Iris pigment epithelial cell (primary cell): ENCODE results near the gene PLIN3.
"Not testable (repeated sequence)": the region's sequence is repeated elsewhere in the genome, so short reads cannot be mapped to it uniquely, and the experiment has no call there.

Source experiments
- DNase-seq: peaks from one replicate; pipeline ENCODE4 v3.0.0-alpha.2; 2011; ENCODE audit warnings: low read depth

The PLIN3 gene

DNA sequence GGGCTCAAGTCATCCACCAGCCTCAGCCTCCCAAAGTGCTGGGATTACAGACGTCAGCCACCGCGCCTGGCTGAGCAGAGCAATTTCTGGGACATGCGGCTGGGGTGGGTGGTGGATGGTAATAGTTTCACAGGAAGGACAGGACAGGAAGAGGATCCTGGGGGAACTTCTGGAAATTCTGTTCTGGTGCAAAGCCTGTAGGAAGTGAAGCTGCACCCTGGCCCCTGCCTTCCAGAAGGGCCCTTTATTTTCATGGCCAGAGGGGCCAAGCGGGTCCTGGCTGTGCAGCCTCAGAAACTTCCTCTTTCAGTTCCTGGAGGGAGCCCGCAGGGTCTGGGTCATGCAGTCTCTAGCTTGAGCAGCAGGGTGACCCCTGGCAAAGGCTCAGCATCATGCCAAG lies 60.3 kb downstream of the PLIN3 start:
- no peak for DNase-seq

DNA sequence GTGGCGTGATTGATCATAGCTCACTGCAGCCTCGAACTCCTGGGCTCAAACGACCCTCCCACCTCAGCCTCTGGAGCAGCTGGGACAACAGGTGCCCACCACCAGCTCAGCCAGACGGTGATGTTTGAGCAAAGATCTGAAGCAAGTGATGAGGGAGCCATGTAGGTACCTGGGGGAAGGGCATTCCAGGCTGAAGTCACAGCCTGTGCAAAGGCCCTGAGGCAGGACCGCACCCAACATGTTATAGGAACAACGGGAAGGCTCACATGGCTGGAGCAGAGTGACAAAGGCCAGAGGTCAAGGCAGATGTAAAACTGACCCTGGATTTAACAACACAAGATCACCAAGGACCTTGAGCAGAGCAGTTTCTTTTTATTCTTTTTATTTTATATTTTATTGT lies 61.1 kb downstream of the PLIN3 start:
- DNase-seq, result no peak

DNA sequence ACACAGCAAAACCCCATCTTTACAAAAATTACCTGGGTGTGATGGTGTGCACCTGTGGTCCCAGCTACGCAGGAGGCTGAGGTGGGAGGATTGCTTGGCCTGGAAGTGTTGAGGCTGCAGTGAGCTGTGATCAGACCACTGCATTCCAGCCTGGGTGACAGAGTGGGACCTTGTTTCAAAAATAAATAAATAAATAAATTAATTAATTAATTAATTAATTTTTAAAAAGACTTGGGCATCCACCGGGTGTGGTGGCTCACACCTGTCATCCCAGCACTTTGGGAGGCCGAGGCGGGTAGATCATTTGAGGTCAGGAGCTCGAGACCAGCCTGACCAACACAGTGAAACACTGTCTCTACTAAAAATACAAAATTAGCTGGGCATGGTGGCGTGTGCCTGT lies 62.3 kb downstream of the PLIN3 start:
- not testable (repeated sequence) for DNase-seq

DNA sequence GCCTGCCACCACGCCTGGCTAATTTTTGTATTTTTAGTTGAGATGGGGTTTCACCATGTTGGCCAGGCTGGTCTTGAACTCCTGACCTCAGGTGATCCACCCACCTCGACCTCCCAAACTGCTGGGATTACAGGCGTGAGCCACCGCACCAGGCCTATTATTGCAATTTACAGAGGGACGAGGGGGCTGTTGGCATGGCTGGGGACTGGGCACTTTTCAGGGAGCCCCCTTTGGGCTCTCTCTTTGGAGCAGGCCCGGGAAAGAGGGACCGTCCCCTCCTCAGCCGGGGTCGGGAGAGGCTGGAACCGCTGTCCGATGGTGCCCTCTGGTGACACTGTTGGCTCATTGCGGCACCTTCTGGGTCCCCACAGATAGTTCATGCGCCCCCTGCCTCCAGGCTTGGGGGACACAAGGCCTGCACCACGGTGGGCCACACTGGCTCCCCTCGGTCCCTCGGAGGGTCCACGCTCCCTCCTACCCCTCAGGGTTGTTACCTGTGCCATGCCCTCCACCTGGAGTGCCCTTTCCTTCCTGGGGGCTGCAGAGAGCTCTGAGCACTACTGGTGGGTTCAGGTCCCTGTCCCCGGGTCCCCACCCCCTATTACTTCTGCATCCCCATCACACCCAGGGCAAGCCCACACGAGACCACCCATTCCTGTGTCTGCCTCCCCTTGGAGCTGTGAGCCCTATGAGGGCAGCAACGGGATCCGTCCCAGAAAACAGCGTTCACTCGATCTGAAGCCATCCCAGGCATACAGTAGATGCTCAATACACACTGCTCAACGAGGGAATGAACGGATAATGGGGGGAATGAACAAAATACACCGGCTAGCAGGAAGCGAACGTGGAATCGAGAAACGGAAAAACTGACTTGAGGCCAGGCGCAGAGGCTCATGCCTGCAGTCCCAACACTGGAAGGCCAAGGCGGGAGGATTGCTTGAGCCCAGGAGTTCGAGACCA lies 63.5 kb downstream of the PLIN3 start:
- peak; percentile 26 for DNase-seq

DNA sequence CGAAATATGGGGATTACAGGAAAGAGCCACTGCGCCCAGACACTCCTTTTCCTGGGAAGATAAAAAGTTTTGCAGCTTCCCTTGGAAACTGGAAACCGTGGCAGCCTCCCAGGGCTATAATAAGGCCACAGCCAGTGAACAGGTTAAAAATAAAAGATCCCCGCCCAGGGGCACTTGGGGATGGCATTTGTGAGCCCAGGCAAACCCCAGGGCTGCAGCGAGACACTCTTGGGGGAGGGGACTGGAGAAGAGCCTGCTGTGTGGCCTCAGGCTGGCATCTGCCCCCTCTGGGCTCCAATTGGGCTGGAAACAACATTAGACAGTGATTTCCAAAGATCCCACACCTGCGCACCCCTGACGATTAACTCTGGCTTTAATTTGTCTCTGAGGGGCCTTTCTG lies 64.8 kb downstream of the PLIN3 start:
- no peak for DNase-seq

DNA sequence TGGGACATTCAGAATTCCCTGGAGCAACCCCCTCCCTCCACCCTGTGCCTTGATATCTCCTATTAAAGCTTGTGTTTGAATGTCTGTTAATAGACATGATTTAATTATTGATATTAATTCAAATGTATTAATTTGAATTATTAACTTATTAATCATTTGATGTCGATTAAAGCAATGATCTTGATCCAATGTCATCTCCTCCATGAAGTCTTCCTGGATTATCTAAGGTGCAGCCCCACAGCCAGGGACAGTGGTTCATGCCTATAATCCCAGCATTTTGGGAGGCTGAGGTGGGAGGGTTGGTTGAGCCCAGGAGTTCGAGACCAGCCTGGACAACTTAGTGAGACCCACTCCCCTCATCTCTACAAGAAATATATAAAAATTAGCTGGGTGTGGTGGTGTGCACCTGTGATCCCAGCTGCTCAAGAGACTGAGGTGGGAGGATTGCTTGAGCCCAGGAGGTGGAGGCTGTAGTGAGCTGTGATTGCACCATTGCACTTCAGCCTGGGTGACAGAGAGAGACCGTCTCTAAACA lies 66.3 kb downstream of the PLIN3 start:
- DNase-seq, result no peak

DNA sequence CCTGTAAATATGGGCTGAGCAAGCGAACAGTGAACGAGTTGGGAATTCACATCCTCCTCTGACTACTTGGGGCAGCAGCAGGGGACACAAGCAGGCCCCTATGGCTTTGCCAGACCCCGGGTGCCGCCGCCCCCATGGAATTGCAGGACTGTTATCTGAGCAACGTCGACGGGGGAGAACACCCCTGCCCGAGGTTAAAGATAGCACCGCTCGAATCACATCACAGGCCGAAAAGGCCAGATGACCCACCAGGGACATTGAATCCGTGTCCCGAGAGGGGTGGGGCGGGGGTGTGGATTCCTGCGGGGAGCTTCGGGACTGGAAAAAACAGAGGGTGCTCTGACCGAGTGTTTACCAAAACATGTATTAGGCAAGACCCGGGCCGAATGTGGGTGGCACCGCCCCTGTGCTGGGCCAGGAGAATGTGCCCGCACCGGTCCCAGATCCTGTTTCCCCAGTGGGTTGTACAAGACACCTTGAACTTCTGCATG lies 66.8 kb downstream of the PLIN3 start:
- no peak for DNase-seq

DNA sequence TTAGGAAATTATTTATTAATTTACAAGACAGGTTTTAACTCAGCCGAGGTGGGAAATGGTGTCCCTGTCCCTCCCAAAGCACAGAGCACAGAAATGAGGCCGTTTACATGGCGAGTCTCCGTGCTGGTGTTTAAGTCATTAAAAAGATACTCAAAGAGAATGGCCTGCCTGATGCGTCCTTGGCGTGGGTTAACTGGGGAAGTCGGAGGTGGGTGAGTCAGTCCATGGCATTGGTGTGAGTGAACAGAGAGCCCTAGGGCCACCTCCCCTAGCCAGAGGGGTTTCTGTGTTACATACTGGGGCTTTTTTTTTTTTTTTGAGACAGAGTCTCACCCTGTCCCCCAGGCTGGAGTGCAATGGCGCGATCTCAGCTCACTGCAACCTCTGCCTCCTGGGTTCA lies 72.1 kb downstream of the PLIN3 start:
- peak; percentile 19 for DNase-seq

DNA sequence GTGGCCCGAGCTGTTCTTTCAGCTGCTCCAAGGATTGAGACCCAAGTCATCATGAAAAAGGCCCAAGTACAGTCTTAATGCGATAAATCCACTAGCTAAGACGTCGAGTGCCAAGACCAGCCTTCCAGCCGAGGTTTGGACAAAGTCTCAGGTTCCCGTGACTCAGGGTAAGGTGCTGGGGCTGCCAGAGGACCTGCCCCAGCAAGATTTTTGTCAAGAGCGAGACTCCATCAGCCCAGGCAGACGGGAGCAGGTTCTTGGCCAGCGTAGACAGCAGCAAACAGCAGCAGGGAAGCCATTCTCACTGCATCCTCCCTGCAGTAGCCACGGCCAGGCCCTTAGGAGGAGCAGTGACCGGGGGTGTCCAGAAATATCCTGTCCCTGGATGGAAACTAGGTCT lies 72.5 kb downstream of the PLIN3 start:
- no peak for DNase-seq

DNA sequence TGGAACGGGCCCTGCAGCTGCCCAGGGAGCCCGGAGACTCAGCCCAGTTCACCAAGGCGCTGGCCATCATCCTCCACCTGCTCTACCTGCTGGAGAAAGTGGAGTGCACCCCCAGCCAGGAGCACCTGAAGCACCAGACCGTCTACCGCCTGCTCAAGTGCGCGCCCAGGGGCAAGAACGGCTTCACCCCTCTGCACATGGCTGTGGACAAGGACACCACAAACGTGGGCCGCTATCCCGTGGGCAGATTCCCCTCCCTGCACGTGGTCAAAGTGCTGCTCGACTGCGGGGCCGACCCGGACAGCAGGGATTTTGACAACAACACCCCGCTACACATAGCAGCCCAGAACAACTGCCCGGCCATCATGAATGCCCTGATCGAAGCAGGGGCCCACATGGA lies 74.2 kb downstream of the PLIN3 start:
- DNase-seq, result not testable (repeated sequence)

DNA sequence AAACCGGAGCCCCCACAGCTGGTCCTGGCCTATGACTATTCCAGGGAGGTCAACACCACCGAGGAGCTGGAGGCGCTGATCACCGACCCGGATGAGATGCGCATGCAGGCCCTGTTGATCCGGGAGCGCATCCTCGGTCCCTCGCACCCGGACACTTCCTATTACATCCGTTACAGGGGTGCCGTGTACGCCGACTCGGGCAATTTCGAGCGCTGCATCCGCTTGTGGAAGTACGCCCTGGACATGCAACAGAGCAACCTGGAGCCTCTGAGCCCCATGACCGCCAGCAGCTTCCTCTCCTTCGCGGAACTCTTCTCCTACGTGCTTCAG lies 74.6 kb downstream of the PLIN3 start:
- not testable (repeated sequence) for DNase-seq

DNA sequence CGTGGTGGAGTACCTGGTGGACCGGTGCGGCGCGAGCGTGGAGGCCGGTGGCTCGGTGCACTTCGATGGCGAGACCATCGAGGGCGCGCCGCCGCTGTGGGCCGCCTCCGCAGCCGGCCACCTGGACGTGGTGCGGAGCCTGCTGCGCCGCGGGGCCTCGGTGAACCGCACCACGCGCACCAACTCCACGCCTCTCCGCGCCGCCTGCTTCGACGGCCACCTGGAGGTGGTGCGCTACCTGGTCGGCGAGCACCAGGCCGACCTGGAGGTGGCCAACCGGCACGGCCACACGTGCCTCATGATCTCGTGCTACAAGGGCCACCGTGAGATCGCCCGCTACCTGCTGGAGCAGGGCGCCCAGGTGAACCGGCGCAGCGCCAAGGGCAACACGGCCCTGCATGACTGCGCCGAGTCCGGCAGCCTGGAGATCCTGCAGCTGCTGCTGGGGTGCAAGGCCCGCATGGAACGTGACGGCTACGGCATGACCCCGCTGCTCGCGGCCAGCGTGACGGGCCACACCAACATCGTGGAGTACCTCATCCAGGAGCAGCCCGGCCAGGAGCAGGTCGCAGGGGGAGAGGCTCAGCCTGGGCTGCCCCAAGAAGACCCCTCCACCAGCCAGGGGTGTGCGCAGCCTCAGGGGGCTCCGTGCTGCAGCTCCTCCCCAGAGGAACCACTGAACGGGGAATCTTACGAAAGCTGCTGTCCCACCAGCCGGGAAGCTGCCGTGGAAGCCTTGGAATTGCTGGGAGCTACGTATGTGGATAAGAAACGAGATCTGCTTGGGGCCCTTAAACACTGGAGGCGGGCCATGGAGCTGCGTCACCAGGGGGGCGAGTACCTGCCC lies 75.2 kb downstream of the PLIN3 start:
- not testable (repeated sequence) for DNase-seq

DNA sequence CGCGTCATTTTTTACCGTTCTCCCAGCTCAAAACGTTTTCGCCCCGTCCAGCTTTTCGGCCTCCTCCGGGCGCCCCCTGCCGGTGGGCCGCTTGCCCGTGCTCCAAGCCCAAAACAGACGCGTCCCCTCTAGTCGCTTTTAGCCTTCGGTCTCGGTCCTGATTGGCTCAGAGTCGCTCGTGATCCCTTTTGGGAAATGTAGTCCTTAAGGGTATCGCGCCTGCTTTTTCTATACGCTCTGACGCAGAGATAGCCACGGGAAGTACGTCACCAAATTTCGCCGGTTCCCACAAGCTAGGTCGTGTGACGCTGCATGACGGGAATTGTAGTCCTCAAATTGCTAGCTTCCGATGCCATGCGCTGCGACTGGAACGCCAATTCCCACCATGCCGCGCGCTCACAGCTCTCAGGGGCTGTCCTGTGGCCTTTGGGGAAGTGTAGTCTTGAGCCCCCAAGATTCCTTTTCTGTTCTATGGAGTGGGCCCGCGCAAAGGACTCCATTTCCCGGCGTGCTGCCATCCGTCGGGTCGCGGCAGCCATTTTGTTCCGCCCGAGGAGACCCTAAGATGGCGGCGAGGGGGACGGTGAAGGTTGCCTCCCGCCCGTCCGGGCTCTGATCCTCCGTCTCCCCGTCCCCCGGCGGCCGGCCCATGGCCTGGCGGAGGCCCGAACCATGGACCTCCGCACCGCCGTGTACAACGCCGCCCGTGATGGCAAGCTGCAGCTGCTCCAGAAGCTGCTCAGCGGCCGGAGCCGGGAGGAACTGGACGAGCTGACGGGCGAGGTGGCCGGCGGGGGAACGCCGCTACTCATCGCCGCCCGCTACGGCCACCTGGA lies 76.1 kb downstream of the PLIN3 start, which contains the start of gene FEM1A:
FEM1A (plus strand) TSS at position 552 of the 836 bp plus-strand sequence; CDS start at position 673, 121 bp downstream.
- peak; percentile 100 for DNase-seq
